HepG2 (cell line): Measurements from ENCODE around the gene PARP6. TPM values are rescaled to one million over a fixed set of nuclear protein-coding genes. Genes with fewer than 3 reads are reported as not detected.
A peak's percentile ranks its signal among the peaks of the same experiment; 100 is the strongest.

Experiments
- ARID2 ChIP-seq: sonication (generic); formaldehyde crosslinking; IDR thresholded peaks from 2 replicates; pipeline ENCODE4 v1.8.1; 2022; ENCODE audit warnings: mild to moderate bottlenecking, missing genetic modification reagents, borderline replicate concordance
- ARNT2 ChIP-seq: sonication (generic); formaldehyde crosslinking; IDR thresholded peaks from 2 replicates; pipeline ENCODE4 v1.8.0; 2022; ENCODE audit warnings: mild to moderate bottlenecking, low read depth, missing genetic modification reagents, moderate library complexity
- HNRNPLL ChIP-seq: fragments of 200-400 bp; formaldehyde crosslinking; IDR thresholded peaks from 2 replicates; pipeline ENCODE4 v1.6.1; 2017; ENCODE audit warnings: mild to moderate bottlenecking, low read depth, low read length; ENCODE audit not compliant: poor library complexity, severe bottlenecking
- IKZF4 ChIP-seq: sonication (generic); formaldehyde crosslinking; IDR thresholded peaks from 2 replicates; pipeline ENCODE4 v1.5.1; 2020; ENCODE audit warnings: borderline replicate concordance, mild to moderate bottlenecking, low read depth, missing genetic modification reagents; ENCODE audit errors: not compliant biosample characterization
- MYC ChIP-seq: sonication (generic); formaldehyde crosslinking; IDR thresholded peaks from 2 replicates; pipeline ENCODE4 v1.9.0; 2021; ENCODE audit warnings: missing genetic modification reagents, borderline replicate concordance
- PRMT3 ChIP-seq: sonication (generic); formaldehyde crosslinking; IDR thresholded peaks from 2 replicates; pipeline ENCODE4 v1.8.1; 2022; ENCODE audit warnings: low read depth, mild to moderate bottlenecking, moderate library complexity, missing genetic modification reagents, borderline replicate concordance
- REPIN1 ChIP-seq: sonication (generic); formaldehyde crosslinking; IDR thresholded peaks from 2 replicates; pipeline ENCODE4 v1.8.0; 2022; ENCODE audit warnings: missing genetic modification reagents, low read depth, mild to moderate bottlenecking, borderline replicate concordance
- SATB2 ChIP-seq: sonication (generic); formaldehyde crosslinking; IDR thresholded peaks from 2 replicates; pipeline ENCODE4 v1.5.0; 2020; ENCODE audit warnings: missing genetic modification reagents
- SMARCC2 ChIP-seq: fragments of 450-650 bp; IDR thresholded peaks from 2 replicates; pipeline ENCODE4 v1.6.1; 2017; ENCODE audit warnings: antibody characterized with exemption, mild to moderate bottlenecking
- TCF7L2 ChIP-seq: IDR thresholded peaks from 2 replicates; pipeline ENCODE4 v1.6.1; 2011; ENCODE audit warnings: mild to moderate bottlenecking, low read depth, low read length, moderate library complexity
- ZFP41 ChIP-seq: sonication (generic); formaldehyde crosslinking; IDR thresholded peaks from 2 replicates; pipeline ENCODE4 v1.4.0; 2020; ENCODE audit warnings: mild to moderate bottlenecking, missing genetic modification reagents, borderline replicate concordance
- ZNF263 ChIP-seq: sonication (generic); formaldehyde crosslinking; IDR thresholded peaks from 2 replicates; pipeline ENCODE4 v1.4.0; 2020; ENCODE audit warnings: missing genetic modification reagents
- ZNF441 ChIP-seq: sonication (generic); formaldehyde crosslinking; IDR thresholded peaks from 2 replicates; pipeline ENCODE4 v1.7.0; 2021; ENCODE audit warnings: missing genetic modification reagents, borderline replicate concordance
- ZNF841 ChIP-seq: sonication (generic); formaldehyde crosslinking; IDR thresholded peaks from 2 replicates; pipeline ENCODE4 v1.8.1; 2023; ENCODE audit warnings: missing genetic modification reagents, borderline replicate concordance
- ZSCAN22 ChIP-seq: sonication (generic); formaldehyde crosslinking; IDR thresholded peaks from 2 replicates; pipeline ENCODE4 v1.4.0; 2020; ENCODE audit warnings: mild to moderate bottlenecking, missing genetic modification reagents
- polyA plus RNA-seq, 8 experiments: library from polyadenylated mRNA; depleted of rRNA in 3 of 8; stranded (reverse) in 7 of 8; unstranded in 1 of 8; fragments of >200 nt; fragmentation: Illumina TruSeq in 4 of 8; extraction: Trizol in 4 of 8; gene quantifications; 2 replicates each; pipeline versions ENCODE4 v1.2.1 to v1.2.3, GENCODE V29; 2011 to 2016; ENCODE audit warnings: low read depth in 4 of 8, missing spikeins in 1 of 8, mixed read lengths in 1 of 8; ENCODE audit not compliant: insufficient read depth in 1 of 8
- total RNA-seq, 5 experiments: library from RNA; depleted of rRNA; stranded (reverse); fragments of >200 nt; fragmentation: Illumina TruSeq; extraction: Trizol; gene quantifications; 2 replicates each; pipeline ENCODE4 v1.2.3, GENCODE V29; 2016; ENCODE audit warnings: low read depth in 1 of 5
- TF ChIP-seq, protein P1 (sequence below): sonication (generic); formaldehyde crosslinking; IDR thresholded peaks from 2 replicates; pipeline ENCODE4 v1.4.0; 2020; ENCODE audit warnings: missing genetic modification reagents
- TF ChIP-seq, protein P2 (sequence below): sonication (generic); formaldehyde crosslinking; conservative IDR thresholded peaks from 2 replicates; pipeline ENCODE4 v1.8.1; 2023; ENCODE audit warnings: missing genetic modification reagents
- TF ChIP-seq, protein P3 (sequence below): IDR thresholded peaks from 2 replicates; pipeline ENCODE4 v1.6.1; 2018; ENCODE audit warnings: missing genetic modification reagents, mild to moderate bottlenecking, missing compliant biosample characterization
- TF ChIP-seq, protein P4 (sequence below): sonication (generic); formaldehyde crosslinking; IDR thresholded peaks from 2 replicates; pipeline ENCODE4 v1.4.0; 2020; ENCODE audit warnings: missing genetic modification reagents, borderline replicate concordance

The PARP6 gene
- total and polyA plus RNA-seq, 2 of the 13 experiments (the other 11 are each of a cell fraction or from before 2014, with no cell fraction given): 0.22 to 0.87 TPM

DNA sequence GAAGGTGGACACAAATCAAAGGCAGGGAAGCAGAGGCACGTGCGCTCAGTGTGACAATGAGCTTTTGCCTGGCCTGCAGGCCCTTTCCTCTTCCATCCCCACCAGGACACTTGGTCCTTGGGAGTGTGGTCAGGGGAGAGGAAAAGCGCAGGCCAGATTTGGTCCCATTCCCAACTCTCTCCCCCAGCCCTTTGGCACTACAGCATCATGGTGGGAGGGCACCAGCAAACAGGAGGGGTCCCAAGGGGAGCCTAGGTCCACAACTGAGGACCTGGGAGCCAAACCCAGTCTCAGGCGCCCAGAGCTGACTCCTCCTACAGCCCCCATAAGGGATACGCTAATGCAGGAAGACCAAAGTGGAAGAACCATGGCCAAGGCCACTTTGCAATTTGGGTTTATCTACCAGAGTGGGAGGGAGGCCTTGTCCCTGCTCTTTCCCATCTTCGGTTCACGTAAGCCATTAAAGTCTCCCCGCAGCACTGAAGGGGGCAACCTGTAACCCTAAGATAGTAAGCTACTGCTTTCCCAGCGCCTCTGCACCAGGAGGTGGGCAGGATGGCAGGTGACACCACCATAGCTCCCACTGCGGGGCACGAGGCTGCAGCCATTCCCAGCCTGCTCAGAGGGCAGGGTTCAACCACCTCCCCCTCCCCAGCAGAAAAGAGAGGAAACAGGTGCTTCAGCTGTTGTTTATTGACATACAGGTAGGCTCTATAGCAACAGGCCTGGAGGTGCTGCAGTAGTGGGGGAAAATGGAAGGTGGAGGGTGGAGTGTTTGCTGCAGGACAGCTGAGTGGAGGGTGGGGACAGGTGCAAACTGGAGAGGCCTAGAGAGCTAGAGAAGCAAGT, 73.8 kb downstream of the PARP6 start (continued):
- TF ChIP-seq, protein P1, sequence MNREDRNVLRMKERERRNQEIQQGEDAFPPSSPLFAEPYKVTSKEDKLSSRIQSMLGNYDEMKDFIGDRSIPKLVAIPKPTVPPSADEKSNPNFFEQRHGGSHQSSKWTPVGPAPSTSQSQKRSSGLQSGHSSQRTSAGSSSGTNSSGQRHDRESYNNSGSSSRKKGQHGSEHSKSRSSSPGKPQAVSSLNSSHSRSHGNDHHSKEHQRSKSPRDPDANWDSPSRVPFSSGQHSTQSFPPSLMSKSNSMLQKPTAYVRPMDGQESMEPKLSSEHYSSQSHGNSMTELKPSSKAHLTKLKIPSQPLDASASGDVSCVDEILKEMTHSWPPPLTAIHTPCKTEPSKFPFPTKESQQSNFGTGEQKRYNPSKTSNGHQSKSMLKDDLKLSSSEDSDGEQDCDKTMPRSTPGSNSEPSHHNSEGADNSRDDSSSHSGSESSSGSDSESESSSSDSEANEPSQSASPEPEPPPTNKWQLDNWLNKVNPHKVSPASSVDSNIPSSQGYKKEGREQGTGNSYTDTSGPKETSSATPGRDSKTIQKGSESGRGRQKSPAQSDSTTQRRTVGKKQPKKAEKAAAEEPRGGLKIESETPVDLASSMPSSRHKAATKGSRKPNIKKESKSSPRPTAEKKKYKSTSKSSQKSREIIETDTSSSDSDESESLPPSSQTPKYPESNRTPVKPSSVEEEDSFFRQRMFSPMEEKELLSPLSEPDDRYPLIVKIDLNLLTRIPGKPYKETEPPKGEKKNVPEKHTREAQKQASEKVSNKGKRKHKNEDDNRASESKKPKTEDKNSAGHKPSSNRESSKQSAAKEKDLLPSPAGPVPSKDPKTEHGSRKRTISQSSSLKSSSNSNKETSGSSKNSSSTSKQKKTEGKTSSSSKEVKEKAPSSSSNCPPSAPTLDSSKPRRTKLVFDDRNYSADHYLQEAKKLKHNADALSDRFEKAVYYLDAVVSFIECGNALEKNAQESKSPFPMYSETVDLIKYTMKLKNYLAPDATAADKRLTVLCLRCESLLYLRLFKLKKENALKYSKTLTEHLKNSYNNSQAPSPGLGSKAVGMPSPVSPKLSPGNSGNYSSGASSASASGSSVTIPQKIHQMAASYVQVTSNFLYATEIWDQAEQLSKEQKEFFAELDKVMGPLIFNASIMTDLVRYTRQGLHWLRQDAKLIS (CRISPR knock-in tag): no peak; the same call in 1 of the 2 replicates
- TF ChIP-seq MYC (CRISPR knock-in tag) (no peak), TCF7L2 (no peak), REPIN1 (CRISPR knock-in tag) (no peak), ZSCAN22 (no peak), ZNF841 (CRISPR knock-in tag) (no peak), HNRNPLL (no peak), IKZF4 (no peak), SMARCC2 (no peak), ZNF441 (no peak), SATB2 (CRISPR knock-in tag) (no peak), ARID2 (CRISPR knock-in tag) (no peak), PRMT3 (CRISPR knock-in tag) (no peak), ZNF263 (no peak), ARNT2 (CRISPR knock-in tag) (no peak), ZFP41 (CRISPR knock-in tag) (0 out of 2 replicates have a peak, but pooled peaks have one; percentile 52)
- TF ChIP-seq, protein P2, sequence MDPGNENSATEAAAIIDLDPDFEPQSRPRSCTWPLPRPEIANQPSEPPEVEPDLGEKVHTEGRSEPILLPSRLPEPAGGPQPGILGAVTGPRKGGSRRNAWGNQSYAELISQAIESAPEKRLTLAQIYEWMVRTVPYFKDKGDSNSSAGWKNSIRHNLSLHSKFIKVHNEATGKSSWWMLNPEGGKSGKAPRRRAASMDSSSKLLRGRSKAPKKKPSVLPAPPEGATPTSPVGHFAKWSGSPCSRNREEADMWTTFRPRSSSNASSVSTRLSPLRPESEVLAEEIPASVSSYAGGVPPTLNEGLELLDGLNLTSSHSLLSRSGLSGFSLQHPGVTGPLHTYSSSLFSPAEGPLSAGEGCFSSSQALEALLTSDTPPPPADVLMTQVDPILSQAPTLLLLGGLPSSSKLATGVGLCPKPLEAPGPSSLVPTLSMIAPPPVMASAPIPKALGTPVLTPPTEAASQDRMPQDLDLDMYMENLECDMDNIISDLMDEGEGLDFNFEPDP (CRISPR knock-in tag): peak; percentile 83; the same call in 1 of the 2 replicates
- TF ChIP-seq, protein P3, sequence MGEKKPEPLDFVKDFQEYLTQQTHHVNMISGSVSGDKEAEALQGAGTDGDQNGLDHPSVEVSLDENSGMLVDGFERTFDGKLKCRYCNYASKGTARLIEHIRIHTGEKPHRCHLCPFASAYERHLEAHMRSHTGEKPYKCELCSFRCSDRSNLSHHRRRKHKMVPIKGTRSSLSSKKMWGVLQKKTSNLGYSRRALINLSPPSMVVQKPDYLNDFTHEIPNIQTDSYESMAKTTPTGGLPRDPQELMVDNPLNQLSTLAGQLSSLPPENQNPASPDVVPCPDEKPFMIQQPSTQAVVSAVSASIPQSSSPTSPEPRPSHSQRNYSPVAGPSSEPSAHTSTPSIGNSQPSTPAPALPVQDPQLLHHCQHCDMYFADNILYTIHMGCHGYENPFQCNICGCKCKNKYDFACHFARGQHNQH (CRISPR knock-in tag): no peak
- TF ChIP-seq, protein P4, sequence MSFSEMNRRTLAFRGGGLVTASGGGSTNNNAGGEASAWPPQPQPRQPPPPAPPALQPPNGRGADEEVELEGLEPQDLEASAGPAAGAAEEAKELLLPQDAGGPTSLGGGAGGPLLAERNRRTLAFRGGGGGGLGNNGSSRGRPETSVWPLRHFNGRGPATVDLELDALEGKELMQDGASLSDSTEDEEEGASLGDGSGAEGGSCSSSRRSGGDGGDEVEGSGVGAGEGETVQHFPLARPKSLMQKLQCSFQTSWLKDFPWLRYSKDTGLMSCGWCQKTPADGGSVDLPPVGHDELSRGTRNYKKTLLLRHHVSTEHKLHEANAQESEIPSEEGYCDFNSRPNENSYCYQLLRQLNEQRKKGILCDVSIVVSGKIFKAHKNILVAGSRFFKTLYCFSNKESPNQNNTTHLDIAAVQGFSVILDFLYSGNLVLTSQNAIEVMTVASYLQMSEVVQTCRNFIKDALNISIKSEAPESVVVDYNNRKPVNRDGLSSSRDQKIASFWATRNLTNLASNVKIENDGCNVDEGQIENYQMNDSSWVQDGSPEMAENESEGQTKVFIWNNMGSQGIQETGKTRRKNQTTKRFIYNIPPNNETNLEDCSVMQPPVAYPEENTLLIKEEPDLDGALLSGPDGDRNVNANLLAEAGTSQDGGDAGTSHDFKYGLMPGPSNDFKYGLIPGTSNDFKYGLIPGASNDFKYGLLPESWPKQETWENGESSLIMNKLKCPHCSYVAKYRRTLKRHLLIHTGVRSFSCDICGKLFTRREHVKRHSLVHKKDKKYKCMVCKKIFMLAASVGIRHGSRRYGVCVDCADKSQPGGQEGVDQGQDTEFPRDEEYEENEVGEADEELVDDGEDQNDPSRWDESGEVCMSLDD (CRISPR knock-in tag): no peak
